Hematopoietic multipotent progenitor cell treated with erythropoietin and hydrocortisone succinate and interleukin-3 and kit ligand, for 15 days (in vitro differentiated cells): ENCODE data around the gene PEX5L.

Experiments
- DNase-seq: peaks from one replicate; pipeline ENCODE4 v3.0.0-alpha.2; 2015; ENCODE audit warnings: low spot score

PEX5L gene

DNA sequence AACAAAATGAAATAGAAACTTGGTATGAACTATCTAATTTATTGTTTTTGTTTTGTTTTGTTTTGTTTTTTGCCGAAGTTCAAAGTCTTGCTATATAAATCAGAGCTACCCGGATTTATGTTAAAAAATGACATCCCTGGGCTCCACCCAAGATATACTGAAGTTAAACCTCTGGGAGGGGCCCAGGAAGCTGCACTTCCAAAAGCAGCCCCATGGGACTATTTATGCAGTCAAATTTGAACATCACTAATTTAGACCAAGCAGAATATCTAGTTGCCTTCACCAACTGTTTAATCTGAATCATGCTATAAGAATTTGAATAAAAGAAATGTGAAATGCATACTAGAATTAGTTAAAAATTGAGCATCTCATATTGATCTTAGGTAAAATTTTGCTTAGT, 32.2 kb downstream of the PEX5L start:
- no peak for DNase-seq

DNA sequence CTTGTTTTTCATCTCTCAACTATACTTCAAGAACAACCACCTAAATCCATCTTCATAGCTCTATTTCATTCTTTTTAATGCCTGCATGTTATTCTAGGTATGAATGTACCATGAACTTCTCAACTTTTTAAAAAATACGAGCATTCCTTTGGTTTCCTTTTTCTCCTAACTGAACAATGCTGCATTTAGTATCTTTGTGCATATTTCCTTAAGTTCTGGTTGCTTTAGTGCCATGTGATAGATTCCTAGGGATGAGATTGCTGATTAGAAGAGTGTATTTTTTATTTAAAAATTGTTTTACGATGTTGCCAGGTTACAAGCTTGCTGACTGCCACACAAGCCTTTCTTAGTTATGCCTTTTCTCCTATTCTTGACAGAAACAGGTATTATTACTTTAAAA, 34.7 kb downstream of the PEX5L start:
- DNase-seq = no peak

DNA sequence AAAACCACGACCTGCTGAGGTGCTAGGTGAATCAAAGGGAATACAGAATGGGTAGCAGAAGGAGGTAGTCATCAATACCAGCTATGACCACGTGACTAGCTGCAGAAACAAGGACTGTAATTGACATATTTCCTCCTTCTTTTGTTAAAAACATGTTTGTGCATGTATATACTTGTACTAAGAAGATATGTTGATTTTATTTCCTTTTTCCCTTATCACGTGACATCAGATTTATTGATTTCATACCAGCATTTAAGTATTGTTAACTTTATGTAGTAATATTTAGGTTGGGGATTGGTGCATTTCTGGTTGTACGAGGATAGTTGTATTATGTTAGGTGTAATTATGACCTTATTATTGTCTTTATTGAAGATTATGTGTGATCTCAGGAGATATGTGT, 36.2 kb downstream of the PEX5L start:
- no peak for DNase-seq

DNA sequence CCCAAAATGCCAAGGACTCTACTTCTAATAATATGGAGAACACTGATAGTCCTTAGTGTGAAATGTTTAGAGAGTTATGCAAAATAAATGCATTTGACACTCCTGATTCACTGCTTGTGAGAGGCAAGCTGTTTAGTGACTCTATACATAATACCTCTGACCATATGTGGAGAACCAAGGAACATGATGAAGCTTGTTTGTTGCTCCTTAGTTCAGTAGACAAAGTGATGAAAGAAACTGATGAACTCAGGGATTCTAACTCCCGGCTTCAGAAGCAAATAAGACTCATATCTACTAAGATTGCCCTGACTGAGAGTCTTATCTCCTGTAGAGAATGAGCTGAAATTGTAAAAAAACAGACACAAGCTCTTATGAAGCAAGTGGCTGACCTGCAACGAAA, 41.3 kb downstream of the PEX5L start:
- DNase-seq = no peak

DNA sequence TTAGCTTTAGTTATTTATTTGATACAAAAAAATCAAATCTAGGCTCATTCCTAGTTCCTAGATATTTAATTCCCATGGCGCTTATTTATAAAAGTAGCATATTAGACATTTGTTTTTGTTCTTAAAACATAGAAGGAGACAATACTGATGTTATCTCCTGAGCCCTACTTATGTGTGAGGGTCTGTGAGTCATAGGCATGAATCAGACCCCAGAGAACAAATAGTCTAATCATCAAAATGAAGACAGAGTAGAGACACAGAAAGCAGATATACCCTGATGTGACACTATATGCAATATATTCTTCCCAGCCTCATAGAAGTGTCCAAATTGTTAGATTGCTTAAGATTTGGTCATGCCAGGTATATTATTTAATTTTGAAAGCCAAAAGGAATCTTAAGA, 44.9 kb downstream of the PEX5L start:
- no peak for DNase-seq

DNA sequence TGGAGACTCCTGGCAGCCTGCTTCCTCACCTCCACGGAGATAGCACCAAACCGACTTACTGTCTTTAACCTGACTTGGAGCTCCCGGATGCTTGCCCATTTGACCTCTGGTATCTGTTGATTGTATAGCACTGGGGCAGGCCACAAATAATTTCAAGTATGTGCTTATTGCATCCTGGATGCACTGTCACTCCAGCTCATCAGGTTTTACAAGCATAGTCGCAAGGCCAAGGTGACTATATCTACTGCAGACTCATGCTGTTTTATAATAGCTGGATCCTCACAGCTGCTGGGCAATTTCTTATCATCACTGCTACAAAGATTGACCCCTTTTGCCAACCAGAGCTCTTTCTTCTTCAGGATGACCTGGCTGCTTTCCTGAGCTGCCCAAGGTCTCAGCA, 45.6 kb downstream of the PEX5L start:
- no peak for DNase-seq

DNA sequence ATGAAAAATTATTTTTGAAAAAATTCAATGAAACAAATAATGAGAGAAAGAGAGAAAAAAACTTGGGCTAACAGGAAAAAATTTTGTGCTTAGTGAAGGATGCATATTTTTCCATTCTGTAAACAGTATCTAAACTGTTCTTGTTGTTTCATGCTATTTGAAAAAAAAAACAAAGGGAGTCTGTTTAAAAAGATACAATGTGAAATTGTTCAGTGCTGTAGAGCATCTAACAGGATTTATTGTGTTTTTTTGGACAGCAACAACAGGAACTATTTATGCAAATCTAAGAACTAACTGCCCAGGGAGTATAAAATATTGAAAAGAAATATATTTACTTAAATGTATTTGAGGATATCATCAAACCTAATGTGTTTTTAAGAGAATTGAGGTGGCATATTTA, 55.1 kb downstream of the PEX5L start:
- no peak for DNase-seq

DNA sequence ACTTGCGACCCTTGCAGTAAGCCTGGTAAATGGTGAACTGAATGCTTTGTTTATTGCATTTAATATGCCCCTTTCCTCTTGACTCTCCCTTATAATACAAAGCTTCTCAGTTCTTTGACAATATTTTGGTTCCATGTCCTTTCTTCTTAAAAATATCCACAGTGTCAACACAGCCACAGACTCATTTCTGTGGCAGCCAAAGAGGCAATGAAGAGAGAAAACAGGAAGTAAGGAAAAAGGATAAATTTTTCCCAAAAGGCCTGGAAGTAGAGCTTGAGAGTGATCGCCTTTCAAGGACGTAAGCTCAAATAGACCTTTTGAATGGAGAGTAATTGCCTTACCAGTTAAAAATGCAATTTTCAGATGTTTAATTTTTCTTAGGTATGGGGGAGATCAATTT, 59.4 kb downstream of the PEX5L start:
- no peak for DNase-seq

DNA sequence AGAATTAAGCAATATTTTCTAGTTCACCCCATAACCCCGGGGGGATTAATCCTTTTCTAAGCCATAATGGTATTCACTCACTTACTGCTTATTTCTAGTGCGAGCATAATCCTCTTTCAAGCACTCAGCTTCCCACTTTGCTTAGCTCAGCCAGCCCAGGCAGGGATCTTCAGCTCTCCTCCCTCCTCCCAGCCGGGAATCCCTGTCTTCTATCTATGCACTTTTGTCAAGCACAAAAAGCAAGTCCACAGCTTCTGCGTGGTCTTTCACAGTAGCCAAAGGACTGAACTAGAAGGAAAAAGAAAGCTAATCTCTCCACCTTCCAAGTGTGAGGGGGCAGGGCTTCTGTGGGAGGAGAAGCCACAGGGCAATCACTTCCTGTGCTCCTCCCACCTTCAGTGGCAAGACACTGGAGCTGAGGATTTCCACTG, 62.8 kb downstream of the PEX5L start:
- DNase-seq = no peak

DNA sequence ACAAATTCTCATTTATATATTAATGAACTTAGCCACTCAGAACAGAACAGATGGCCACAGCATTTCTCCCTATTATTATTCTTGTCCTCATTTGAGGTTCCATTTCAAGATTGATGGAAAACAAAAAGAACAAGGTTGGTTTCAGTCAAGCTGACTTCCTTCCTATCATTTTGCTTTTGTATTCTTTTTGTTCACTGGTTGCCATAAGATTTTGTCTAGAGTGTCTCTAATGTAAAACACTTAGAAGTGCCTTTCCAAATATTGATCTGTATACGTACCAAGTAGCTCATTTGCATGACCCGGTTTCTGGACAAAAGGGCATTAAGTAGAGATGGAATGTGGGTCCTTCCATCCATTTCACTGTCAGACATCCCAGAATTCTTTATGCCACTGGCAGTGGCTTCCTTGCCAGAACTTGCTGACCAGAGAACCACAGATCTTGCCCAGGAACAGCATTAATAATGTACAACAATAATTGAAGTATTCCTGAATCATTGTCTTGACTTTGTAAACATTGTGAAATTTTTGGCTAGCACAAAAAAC, 63.8 kb downstream of the PEX5L start:
- DNase-seq = no peak

DNA sequence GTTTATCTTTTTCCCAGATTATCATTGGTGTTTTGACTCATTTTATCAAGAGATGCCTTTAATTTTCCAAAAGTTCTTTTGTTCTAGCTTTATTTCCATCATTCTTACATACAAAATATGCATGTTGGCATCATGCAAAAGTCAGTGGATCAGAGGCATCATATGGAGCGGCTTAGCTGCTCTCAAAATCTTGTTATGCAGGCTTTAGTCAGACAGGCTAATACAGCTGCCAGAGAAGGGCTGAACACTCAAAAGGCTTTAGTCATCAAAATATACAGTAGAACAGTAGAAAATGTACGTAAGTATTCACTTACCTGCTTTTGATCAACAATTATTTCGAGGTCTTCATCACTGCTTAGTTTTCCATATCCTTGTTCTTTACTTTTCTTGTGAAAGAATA, 65.5 kb downstream of the PEX5L start:
- DNase-seq = no peak

DNA sequence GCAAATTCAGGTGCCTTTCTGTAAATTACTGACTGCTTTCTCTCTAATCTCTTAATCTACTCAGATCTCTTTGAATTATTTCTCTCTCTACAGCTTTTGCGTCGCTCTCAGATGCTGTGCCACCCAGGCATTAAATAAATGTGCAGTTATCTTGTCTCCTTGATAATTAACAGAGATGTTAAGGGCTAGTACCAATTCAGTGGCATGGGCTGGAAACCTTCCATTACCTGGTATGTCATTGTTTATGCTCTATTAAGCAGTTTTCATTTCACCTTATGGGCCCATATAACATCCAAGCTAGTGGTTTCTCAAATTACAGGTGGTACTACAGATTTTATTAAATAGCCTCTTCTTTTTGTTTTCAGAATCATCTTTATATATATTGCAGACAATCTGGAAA, 66.0 kb downstream of the PEX5L start:
- DNase-seq = no peak

DNA sequence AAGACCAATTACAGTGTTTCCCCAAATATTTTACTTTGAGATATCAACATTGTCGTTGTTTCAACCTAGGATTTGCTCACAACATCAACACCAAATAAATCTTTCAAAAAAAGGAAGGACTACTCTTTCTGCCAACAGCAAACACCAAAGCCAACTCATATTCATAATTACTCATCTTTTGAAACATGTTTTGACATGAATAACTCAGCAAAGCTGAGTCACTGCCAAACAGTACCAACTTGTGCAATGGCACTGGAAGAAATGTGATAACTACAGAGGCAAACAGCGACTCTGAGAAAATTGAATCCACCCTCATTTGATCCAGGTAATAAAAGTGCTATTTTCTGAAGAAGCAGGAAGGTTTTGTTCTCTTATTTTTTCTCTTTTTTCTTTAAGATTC, 67.2 kb downstream of the PEX5L start:
- no peak for DNase-seq

DNA sequence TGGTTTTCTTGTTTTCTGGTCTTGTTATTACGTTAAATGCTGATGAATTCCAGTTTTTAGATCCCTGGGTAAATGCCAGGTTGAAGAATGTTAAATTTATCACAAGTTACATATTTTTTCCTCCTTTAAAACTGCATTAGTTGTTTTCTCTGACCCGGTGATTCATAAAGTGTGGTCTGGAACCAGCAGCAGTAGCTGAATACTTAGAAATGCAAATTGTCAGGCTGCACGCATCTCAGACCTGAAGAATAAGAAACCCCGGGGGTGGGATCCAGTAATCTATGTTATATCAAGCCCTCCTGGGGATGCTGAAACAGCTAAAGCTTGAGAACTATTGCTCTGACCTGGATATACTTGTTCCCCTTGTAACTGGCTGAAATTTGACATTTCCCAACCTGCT, 69.1 kb downstream of the PEX5L start:
- no peak for DNase-seq

DNA sequence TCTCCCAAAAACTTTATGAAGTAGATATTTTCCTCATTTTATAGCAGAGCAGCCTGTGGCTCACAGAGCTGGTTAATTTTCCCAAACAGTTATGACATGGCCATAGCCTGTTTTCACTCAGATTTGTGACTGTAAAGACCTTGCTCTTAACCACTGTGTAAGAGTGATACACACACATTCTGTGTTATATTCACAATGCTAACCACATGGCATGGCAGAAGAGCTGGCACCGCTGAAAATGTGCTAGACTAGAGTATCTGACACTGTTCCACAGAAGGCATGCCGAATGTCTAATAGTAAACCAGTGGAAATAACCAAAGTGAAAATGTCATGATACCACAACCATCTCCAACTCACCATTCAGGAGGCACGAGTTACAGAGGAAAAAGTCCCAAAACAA, 71.8 kb downstream of the PEX5L start:
- no peak for DNase-seq

DNA sequence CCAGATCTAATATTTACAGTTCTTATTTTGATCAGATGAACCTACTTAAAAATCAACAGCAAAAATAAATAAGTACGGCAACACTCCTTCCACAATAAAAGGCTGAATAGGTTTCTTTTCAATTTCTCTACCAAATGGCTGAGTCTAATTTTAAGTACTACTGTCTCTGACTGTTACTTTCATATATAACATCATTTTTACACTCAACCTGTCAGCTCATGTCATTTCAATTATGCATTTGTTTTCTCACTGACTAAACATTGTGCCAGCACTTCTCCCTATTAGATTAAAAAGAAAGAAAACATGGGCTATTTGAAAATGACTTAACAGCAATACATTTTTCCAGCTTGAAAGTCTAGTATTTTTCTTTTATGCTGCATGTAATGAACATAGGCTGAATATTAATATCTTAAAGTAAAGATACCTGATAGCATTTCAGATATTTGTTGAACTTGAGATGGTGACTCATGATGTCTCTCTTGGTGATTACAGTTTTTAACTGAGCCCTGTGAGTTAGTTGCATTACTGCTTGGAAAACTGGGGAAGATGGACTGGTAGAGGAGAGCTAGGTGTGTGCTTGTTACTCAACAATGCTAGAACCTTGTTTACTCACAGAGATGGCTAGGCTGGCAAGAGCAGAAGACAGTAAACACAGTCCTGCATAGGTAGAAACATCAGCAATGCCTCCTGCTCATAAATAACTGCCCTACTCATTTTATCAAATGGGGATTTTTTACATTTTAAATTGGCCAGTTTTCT, 73.9 kb downstream of the PEX5L start:
- DNase-seq = no peak

DNA sequence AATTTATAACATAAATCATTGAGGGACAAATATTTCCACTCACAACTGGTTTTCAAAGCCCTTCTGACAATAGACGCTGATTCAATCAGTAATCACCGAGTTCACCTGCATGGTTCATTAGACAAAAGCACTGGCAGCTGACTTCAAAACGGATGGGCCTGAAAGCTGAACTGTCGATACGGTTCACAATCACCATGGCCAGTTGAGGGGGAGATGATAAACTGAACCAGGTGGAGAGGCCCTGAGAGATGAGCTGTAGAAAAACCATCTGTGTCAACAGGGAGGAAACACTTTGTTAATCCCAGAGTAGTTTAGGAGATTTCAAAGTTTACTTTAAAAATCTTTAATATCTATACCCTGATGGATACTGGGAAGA, 75.0 kb downstream of the PEX5L start:
- no peak for DNase-seq

DNA sequence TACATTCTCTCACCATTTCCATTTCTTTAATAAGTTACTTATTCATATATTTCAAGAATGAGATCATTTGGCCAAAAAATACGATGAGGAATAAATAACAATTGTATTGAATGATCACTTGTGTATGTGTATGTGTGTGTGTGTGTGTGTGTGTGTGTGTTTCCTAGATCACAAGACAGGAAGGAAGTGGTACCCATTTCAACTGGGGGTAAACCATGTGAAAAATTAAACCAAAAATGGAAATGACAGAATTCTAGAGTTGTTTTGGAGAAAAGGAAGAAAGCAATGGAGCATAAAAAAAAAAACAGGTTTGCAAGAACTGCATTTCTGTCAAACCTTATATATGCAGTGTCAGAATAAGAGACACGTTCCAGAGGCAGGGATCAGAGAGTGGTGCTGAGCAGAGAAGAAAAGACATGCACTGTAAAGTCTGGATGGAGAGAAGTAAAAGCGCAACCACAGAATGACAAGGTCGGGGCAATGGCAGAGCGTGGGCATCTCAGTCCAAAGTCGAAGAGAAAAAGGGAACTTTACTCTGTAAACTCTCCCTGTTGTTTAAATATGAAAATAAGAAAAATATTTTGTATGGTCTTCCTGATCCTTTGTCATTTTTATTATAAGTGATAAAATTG, 75.5 kb downstream of the PEX5L start:
- no peak for DNase-seq

DNA sequence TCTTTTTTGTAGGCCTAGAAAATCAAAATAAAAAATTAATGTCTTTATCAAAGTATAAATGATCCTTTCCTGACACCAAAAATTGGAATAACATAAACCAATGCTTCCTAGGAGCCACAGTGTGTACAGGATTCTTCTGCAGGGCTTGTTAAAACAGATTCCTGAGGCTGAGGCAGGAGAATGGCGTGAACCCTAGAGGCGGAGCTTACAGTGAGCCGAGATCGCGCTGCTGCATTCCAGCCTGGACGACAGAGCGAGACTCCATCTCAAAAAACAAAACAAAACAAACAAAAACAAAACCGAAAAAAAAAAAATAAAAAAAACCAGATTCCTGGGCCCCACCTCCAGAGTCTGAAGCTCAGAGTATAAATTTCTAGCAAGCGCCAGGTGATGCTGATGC, 78.0 kb downstream of the PEX5L start:
- no peak for DNase-seq

DNA sequence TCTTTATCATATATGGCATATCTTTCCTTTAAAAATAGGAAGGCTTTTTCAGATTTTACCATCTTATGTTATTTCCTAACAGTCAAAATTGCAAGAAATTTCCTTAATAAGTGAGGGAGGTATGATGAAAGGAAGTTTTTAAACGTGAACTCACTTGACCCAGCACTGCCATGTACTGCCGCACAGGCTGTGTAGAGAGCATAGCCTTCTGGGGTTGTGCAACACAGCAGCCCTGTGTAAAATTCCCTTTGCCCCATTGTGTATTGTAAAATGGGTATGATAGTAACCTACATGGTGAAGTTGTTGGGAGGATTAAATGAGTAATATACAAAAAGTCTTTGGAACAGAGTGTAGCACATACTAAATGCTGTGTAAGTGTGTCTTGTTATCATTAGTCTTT, 78.6 kb downstream of the PEX5L start:
- no peak for DNase-seq

DNA sequence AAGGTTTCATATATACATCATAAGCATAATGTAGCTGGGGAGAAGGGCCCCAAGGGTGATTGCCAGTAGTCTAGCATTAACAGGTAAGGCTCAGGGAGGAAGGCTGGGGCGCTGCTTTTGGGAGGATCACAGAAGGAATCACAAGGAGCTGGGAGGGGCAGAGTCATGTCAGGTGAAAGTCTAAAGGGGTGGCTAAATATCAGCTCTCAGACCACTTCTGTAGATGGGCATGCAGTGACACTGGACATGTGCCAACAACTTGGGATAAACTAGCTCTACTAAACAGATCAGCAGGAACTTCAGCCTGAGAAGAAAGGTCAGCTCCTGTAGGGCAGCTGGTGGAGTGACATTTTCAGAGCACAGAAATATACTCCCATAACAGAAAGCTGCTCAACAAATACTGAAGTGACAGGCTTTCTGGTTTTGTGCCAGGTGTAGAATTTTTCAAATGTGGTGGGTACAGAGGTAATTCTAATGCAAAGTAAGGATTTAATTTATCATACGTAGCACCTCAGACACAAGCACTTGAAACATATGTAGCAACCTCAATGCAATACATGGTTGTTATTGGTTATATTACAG, 79.4 kb downstream of the PEX5L start:
- no peak for DNase-seq

DNA sequence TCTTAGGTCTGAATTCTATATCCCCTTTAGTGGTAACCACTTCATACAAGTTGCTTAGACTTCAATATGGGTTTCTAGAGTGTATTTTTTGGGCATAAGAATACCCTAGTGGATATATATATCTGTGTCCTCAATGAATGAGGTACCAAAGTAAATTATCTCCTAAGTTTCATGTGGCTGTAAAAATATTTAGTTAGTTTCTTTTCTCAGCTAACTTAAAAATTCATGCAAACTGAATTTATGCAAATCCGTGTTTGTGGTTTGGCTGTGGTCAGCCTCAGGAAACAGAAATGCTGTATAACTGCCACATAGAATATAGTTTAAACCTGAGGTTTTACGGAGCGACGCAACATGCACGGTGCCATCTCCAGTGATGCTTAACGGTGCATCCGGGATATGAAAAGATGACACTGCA, 80.3 kb downstream of the PEX5L start:
- no peak for DNase-seq

DNA sequence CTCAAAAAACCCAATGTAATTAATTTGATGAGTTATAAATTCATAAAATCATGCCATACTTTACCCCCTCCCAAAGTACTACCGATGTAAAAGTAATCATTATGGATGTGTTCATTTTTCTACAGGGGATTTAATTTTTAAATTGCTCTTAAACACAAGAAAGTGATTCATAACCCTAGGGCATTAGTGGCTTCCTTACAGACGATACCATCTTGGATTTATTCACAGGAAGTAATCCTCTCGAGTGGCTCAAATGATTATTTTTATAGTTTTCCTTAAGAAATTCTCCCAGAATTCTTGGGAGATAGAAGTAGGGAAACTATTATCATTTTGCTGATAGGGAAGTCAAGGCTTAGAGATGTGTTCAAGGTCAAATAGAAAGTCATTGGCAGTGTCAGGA, 80.9 kb downstream of the PEX5L start:
- no peak for DNase-seq

DNA sequence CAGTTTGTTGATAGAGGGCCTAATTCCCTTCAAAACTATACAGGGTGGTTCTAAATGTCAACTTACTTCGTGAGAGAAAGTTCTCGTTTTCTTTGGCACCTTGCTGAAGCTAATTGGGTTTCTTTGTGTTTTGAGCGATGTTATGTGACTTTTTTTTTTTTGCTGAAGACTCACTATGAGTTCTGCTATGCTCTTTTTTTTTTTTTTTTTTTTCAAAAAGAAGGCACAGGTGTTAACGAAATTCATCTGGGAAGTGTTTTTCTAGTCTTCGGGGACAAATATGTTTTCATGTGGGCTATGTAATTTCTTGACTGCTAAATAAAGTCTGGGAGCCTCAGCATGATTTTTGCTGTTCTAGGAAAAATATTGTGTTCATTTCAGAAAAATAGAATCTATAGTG, 81.5 kb downstream of the PEX5L start:
- DNase-seq = no peak
